Smooth muscle cell (in vitro differentiated cells): Measurements from ENCODE around the gene NCF4. TPM values are rescaled to one million over a fixed set of nuclear protein-coding genes. Genes with fewer than 3 reads are reported as not detected.

Experiments used
- DNase-seq: peaks from one replicate; lab custom pipeline; 2025; ENCODE audit not compliant: unreplicated experiment; lab: John Stamatoyannopoulos, UW
- H2AFZ ChIP-seq: fragments of 200-600 bp; sonication (generic); 2 replicates; pipeline ENCODE4 v1.6.0; 2016; ENCODE audit warnings: antibody characterized with exemption, low read depth, mild to moderate bottlenecking
- H3F3A ChIP-seq: fragments of 200-600 bp; sonication (generic); 2 replicates; pipeline ENCODE4 v1.6.0; 2017; ENCODE audit warnings: antibody characterized with exemption, low read depth
- H3K27ac ChIP-seq: fragments of 200-600 bp; sonication (generic); 2 replicates; pipeline ENCODE4 v1.5.1; 2016; ENCODE audit warnings: low read depth, mild to moderate bottlenecking
- H3K27me3 ChIP-seq: fragments of 200-600 bp; sonication (generic); 2 replicates; pipeline ENCODE4 v1.6.1; 2016; ENCODE audit warnings: low read depth, mild to moderate bottlenecking
- H3K36me3 ChIP-seq: fragments of 200-600 bp; sonication (generic); 2 replicates; pipeline ENCODE4 v1.5.1; 2016; ENCODE audit warnings: low read depth
- H3K4me1 ChIP-seq: fragments of 200-600 bp; sonication (generic); 2 replicates; pipeline ENCODE4 v1.5.1; 2016; ENCODE audit warnings: low read depth
- H3K4me2 ChIP-seq: fragments of 200-600 bp; sonication (generic); 2 replicates; pipeline ENCODE4 v1.6.0; 2016; ENCODE audit warnings: mild to moderate bottlenecking
- H3K4me3 ChIP-seq: fragments of 200-600 bp; sonication (generic); 2 replicates; pipeline ENCODE4 v1.5.1; 2016; ENCODE audit warnings: mild to moderate bottlenecking
- H3K79me2 ChIP-seq: fragments of 200-600 bp; sonication (generic); 2 replicates; pipeline ENCODE4 v1.6.0; 2016; ENCODE audit warnings: low read depth, mild to moderate bottlenecking
- H3K9ac ChIP-seq: fragments of 200-600 bp; sonication (generic); 2 replicates; pipeline ENCODE4 v1.6.0; 2016; ENCODE audit warnings: low read depth
- H3K9me3 ChIP-seq: fragments of 200-600 bp; sonication (generic); replicated peaks from 2 replicates; pipeline ENCODE4 v1.5.1; 2016; ENCODE audit warnings: low read depth
- H4K20me1 ChIP-seq: fragments of 200-600 bp; sonication (generic); 2 replicates; pipeline ENCODE4 v1.6.0; 2016; ENCODE audit warnings: low read depth
- WGBS: methylation state at CpG from one replicate; pipeline ENCODE4 v1.1.7; 2016; ENCODE audit warnings: low lambda C conversion rate; 5-methylcytosine and 5-hydroxymethylcytosine counted together
- polyA plus RNA-seq: library from polyadenylated mRNA; unstranded; fragments of >200 nt; fragmentation: Nextera tagmentation; extraction: Ambion mirVana; gene quantifications from 2 replicates; pipeline ENCODE4 v1.2.1, GENCODE V29; 2016
- total RNA-seq: library from RNA; depleted of rRNA; stranded (reverse); fragments of >200 nt; gene quantifications from 2 replicates; pipeline ENCODE4 v1.2.3, GENCODE V29; 2014
- TF ChIP-seq, protein P1 (sequence below): fragments of 200-600 bp; sonication (generic); IDR thresholded peaks from 2 replicates; pipeline ENCODE4 v1.5.1; 2017; ENCODE audit warnings: borderline replicate concordance, mild to moderate bottlenecking, antibody characterized with exemption; ENCODE audit not compliant: insufficient read depth, poor library complexity, severe bottlenecking

Gene NCF4
- total and polyA plus RNA-seq, 2 experiments from 2014 or later, result 0.15 TPM; not detected in 1

GRCh38 chr22:36872866-36873498 lies 12.2 kb downstream of the NCF4 start:
- Histone ChIP-seq H3K4me1 (peaks cover 6% of the 10 kb centered on the region), H3K4me3 (no peak overlapping the region), H3K9me3 (no peaks in the 10 kb centered on the region), H3K27me3 (peaks cover 4% of the 10 kb centered on the region), H4K20me1 (no peaks in the 10 kb centered on the region), H3K79me2 (no peaks in the 10 kb centered on the region), H3K27ac (no peak overlapping the region), H2AFZ (no peak overlapping the region), H3K36me3 (no peaks in the 10 kb centered on the region), H3F3A (no peaks in the 10 kb centered on the region), H3K4me2 (no peak overlapping the region), H3K9ac (no peak overlapping the region)
- 100% methylated on average over 2 of the region's 2 CpGs for WGBS
- TF ChIP-seq, protein P1, sequence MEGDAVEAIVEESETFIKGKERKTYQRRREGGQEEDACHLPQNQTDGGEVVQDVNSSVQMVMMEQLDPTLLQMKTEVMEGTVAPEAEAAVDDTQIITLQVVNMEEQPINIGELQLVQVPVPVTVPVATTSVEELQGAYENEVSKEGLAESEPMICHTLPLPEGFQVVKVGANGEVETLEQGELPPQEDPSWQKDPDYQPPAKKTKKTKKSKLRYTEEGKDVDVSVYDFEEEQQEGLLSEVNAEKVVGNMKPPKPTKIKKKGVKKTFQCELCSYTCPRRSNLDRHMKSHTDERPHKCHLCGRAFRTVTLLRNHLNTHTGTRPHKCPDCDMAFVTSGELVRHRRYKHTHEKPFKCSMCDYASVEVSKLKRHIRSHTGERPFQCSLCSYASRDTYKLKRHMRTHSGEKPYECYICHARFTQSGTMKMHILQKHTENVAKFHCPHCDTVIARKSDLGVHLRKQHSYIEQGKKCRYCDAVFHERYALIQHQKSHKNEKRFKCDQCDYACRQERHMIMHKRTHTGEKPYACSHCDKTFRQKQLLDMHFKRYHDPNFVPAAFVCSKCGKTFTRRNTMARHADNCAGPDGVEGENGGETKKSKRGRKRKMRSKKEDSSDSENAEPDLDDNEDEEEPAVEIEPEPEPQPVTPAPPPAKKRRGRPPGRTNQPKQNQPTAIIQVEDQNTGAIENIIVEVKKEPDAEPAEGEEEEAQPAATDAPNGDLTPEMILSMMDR, result no peak
- DNase-seq, result no peak

- Histone ChIP-seq H3K4me1 (peaks cover 6% of the 10 kb centered on the region), H3K9ac (no peak overlapping the region), H3K79me2 (no peaks in the 10 kb centered on the region), H4K20me1 (no peaks in the 10 kb centered on the region), H3K9me3 (no peaks in the 10 kb centered on the region), H3K4me2 (peak overlapping the region; percentile 55), H3F3A (no peaks in the 10 kb centered on the region), H3K27me3 (peaks cover 4% of the 10 kb centered on the region), H2AFZ (peak overlapping the region; percentile 56), H3K4me3 (no peak overlapping the region), H3K27ac (peak overlapping the region; percentile 62), H3K36me3 (no peaks in the 10 kb centered on the region)
- WGBS, result 75% methylated on average over 6 of the region's 6 CpGs
- DNase-seq, result no peak
- TF ChIP-seq, protein P1, result peak; percentile 30
Measured at GRCh38 chr22:36873614-36874308, 13.0 kb downstream of the NCF4 start.

DNA sequence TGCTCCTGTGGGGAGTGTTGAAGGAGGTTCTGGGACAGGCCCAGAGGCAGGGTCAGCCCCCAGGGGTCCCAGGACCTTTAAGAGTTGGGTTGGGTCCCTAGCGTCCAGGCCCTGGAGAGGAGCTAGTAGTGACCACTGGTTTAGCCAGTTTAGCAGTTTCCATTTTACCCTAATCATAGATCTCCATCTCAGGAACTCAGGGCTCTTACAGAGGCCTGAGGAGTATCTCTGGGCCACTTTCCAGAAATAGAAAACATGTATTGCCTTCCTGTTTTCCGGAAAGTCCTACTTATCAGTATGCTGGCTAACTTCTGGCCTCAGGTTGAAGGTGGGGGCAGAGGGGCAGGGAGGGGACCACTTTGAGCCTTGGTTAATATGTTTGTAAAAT lies 13.5 kb downstream of the NCF4 start:
- Histone ChIP-seq H3K4me1 (peaks cover 6% of the 10 kb centered on the region), H3K27ac (peak overlapping the region; percentile 62), H4K20me1 (no peaks in the 10 kb centered on the region), H3K4me3 (no peak overlapping the region), H3K79me2 (no peaks in the 10 kb centered on the region), H3K9ac (no peak overlapping the region), H3K36me3 (no peaks in the 10 kb centered on the region), H3K4me2 (peak overlapping the region; percentile 55), H3K27me3 (peaks cover 4% of the 10 kb centered on the region), H3K9me3 (no peaks in the 10 kb centered on the region), H3F3A (no peaks in the 10 kb centered on the region), H2AFZ (peak overlapping the region; percentile 56)
- TF ChIP-seq, protein P1, result no peak
- WGBS, result 87% methylated on average over 2 of the region's 2 CpGs
- no peak for DNase-seq

DNA sequence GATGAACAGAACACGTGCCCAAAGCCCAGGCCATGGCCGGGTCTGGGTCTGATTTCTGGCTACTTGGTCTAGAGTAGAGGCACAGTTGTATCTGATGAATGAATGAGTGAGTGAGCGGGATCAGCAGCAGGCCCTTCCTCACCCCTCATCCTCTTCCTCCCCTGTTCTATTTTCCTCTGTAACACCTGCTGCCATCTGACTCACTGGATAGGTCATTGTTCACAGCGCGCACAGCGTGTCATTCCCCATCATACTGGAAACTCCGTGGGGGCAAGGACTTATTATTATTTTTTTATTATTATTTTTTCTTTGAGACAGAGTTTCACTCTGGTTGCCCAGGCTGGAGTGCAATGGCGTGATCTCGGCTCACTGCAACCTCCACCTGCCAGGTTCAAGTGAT lies 13.9 kb downstream of the NCF4 start:
- Histone ChIP-seq H3K4me1 (peaks cover 6% of the 10 kb centered on the region), H3K36me3 (no peaks in the 10 kb centered on the region), H3K9ac (no peak overlapping the region), H3K27me3 (peaks cover 4% of the 10 kb centered on the region), H3K4me3 (no peak overlapping the region), H3K9me3 (no peaks in the 10 kb centered on the region), H2AFZ (no peak overlapping the region), H3K27ac (no peak overlapping the region), H4K20me1 (no peaks in the 10 kb centered on the region), H3F3A (no peaks in the 10 kb centered on the region), H3K4me2 (no peak overlapping the region), H3K79me2 (no peaks in the 10 kb centered on the region)
- DNase-seq, result no peak
- TF ChIP-seq, protein P1, result no peak
- 93% methylated on average over 8 of the region's 9 CpGs for whole genome bisulfite sequencing
